Measurements from ENCODE around the gene ADCK1. TPM values are rescaled to one million over a fixed set of nuclear protein-coding genes. Genes with fewer than 3 reads are reported as not detected.

Gene ADCK1
- total RNA-seq, 1 experiment from 2014 or later: 5.7 TPM

GRCh38 chr14:77908847-77909246 is 108.9 kb downstream of the ADCK1 start:
- no peaks in the 10 kb centered on the region for H3F3A ChIP-seq (ENCODE audit: low read length, unreplicated experiment)
- H3K9me3 ChIP-seq (ENCODE audit: low read length): no peaks in the 10 kb centered on the region
- ChIA-PET POLR2A (ENCODE audit: unreplicated experiment) (no interaction called here), CTCF (no interaction called here)
- no peak overlapping the region for H3K4me2 ChIP-seq (ENCODE audit: low read length)
- no TSS peak for BruUV-seq (replicated peaks)
- H2AFZ ChIP-seq (ENCODE audit: low read length): no peak overlapping the region
- no peaks in the 10 kb centered on the region for H3K27me3 ChIP-seq (ENCODE audit: low read length)
- no peak for DNase-seq
- H3K9ac ChIP-seq (ENCODE audit: low read length): no peak overlapping the region
- intact Hi-C loops (cut with micrococcal nuclease): no loop called here
- H3K79me2 ChIP-seq (ENCODE audit: low read length): no peaks in the 10 kb centered on the region
- no peaks in the 10 kb centered on the region for H3K4me1 ChIP-seq (ENCODE audit: insufficient read depth, low read length)
- no peaks in the 10 kb centered on the region for H3K36me3 ChIP-seq (ENCODE audit: low read depth, low read length)
- TF ChIP-seq EZH2 (IDR thresholded peaks at IDR 0.05; ENCODE audit: low read length, unreplicated experiment): no peak
- no peak for TF ChIP-seq EZH2phosphoT487 (IDR thresholded peaks at IDR 0.05; ENCODE audit: borderline replicate concordance, low read length)
- TF ChIP-seq CTCF (conservative IDR thresholded peaks at IDR 0.05; ENCODE audit: low read depth, low read length): no peak
- no peak for ATAC-seq
- no peaks in the 10 kb centered on the region for H4K20me1 ChIP-seq (ENCODE audit: low read length)
- no peak overlapping the region for H3K4me3 ChIP-seq (ENCODE audit: low read length)
- H3K9me2 ChIP-seq (replicated peaks; ENCODE audit: low read length): no peaks in the 10 kb centered on the region
- H3K27ac ChIP-seq (ENCODE audit: low read length): no peak overlapping the region

GRCh38 chr14:77909911-77910310 is 110.0 kb downstream of the ADCK1 start:
- BruUV-seq (replicated peaks): no TSS peak
- Histone ChIP-seq H3K79me2 (ENCODE audit: low read length) (no peaks in the 10 kb centered on the region), H3K4me3 (ENCODE audit: low read length) (no peak overlapping the region), H3K4me2 (ENCODE audit: low read length) (no peak overlapping the region), H3K9me2 (replicated peaks; ENCODE audit: low read length) (no peaks in the 10 kb centered on the region), H3K9me3 (ENCODE audit: low read length) (no peaks in the 10 kb centered on the region), H4K20me1 (ENCODE audit: low read length) (no peaks in the 10 kb centered on the region), H3K27me3 (ENCODE audit: low read length) (no peaks in the 10 kb centered on the region), H3K27ac (ENCODE audit: low read length) (no peak overlapping the region), H3K9ac (ENCODE audit: low read length) (no peak overlapping the region), H3K36me3 (ENCODE audit: low read depth, low read length) (no peaks in the 10 kb centered on the region), H3F3A (ENCODE audit: low read length, unreplicated experiment) (no peaks in the 10 kb centered on the region), H3K4me1 (ENCODE audit: insufficient read depth, low read length) (no peaks in the 10 kb centered on the region), H2AFZ (ENCODE audit: low read length) (no peak overlapping the region)
- no peak for ATAC-seq
- ChIA-PET CTCF (no interaction called here), POLR2A (ENCODE audit: unreplicated experiment) (no interaction called here)
- DNase-seq: no peak
- intact Hi-C loops (cut with micrococcal nuclease): no loop called here
- TF ChIP-seq EZH2 (IDR thresholded peaks at IDR 0.05; ENCODE audit: low read length, unreplicated experiment): no peak
- no peak for TF ChIP-seq CTCF (conservative IDR thresholded peaks at IDR 0.05; ENCODE audit: low read depth, low read length)
- no peak for TF ChIP-seq EZH2phosphoT487 (IDR thresholded peaks at IDR 0.05; ENCODE audit: borderline replicate concordance, low read length)

GRCh38 chr14:77910506-77910905 is 110.6 kb downstream of the ADCK1 start:
- BruUV-seq (replicated peaks): no TSS peak
- intact Hi-C loops (cut with micrococcal nuclease): no loop called here

More at GRCh38 chr14:77910506-77910905, 110.6 kb downstream of the ADCK1 start:
- H3K27me3 ChIP-seq (ENCODE audit: low read length): no peaks in the 10 kb centered on the region
- no peaks in the 10 kb centered on the region for H3F3A ChIP-seq (ENCODE audit: low read length, unreplicated experiment)
- no peaks in the 10 kb centered on the region for H3K9me2 ChIP-seq (replicated peaks; ENCODE audit: low read length)
- H4K20me1 ChIP-seq (ENCODE audit: low read length): no peaks in the 10 kb centered on the region
- ChIA-PET CTCF (no interaction called here), POLR2A (ENCODE audit: unreplicated experiment) (no interaction called here)
- H3K9ac ChIP-seq (ENCODE audit: low read length): no peak overlapping the region
- no peaks in the 10 kb centered on the region for H3K36me3 ChIP-seq (ENCODE audit: low read depth, low read length)
- H3K79me2 ChIP-seq (ENCODE audit: low read length): no peaks in the 10 kb centered on the region
- H3K4me1 ChIP-seq (ENCODE audit: insufficient read depth, low read length): no peaks in the 10 kb centered on the region
- DNase-seq (no peak), ATAC-seq (no peak)
- H3K27ac ChIP-seq (ENCODE audit: low read length): no peak overlapping the region
- H2AFZ ChIP-seq (ENCODE audit: low read length): no peak overlapping the region
- H3K4me2 ChIP-seq (ENCODE audit: low read length): no peak overlapping the region
- no peak overlapping the region for H3K4me3 ChIP-seq (ENCODE audit: low read length)
- TF ChIP-seq CTCF (conservative IDR thresholded peaks at IDR 0.05; ENCODE audit: low read depth, low read length): no peak
- TF ChIP-seq EZH2 (IDR thresholded peaks at IDR 0.05; ENCODE audit: low read length, unreplicated experiment): no peak
- no peak for TF ChIP-seq EZH2phosphoT487 (IDR thresholded peaks at IDR 0.05; ENCODE audit: borderline replicate concordance, low read length)
- H3K9me3 ChIP-seq (ENCODE audit: low read length): no peaks in the 10 kb centered on the region
